K562 (cell line): ENCODE measurements around the gene DNAJB2. TPM values are rescaled to one million over a fixed set of nuclear protein-coding genes. Genes with fewer than 3 reads are reported as not detected.

Experiments
- ZBTB40 ChIP-seq, 2 experiments: fragments of 450-650 bp in 1 of 2; sonication (generic) in 1 of 2; formaldehyde crosslinking in 1 of 2; IDR thresholded peaks; 2 replicates each; pipeline versions ENCODE4 v1.7.1 to v1.9.0; 2016 to 2022; ENCODE audit warnings: inconsistent platforms in 1 of 2, mild to moderate bottlenecking in 1 of 2, missing genetic modification reagents in 1 of 2
- ZNF407 ChIP-seq: fragments of 450-650 bp; IDR thresholded peaks from 2 replicates; pipeline ENCODE4 v1.6.1; 2016; ENCODE audit warnings: low read depth
- polyA plus RNA-seq, 8 experiments: library from polyadenylated mRNA; depleted of rRNA in 4 of 8; stranded (reverse) in 5 of 8; unstranded in 3 of 8; fragments of >200 nt; fragmentation: Nextera tagmentation in 2 of 8; fragmentation: Illumina TruSeq in 1 of 8; extraction: Ambion mirVana in 2 of 8; extraction: Trizol in 1 of 8; gene quantifications; 2 replicates each; pipeline versions ENCODE4 v1.2.1 to v1.2.3, GENCODE V29; 2011 to 2014; ENCODE audit warnings: inconsistent platforms in 1 of 8, missing spikeins in 1 of 8
- total RNA-seq, 7 experiments: library from RNA; depleted of rRNA in 6 of 7; stranded (reverse); fragments of >200 nt in 6 of 7; fragmentation: Illumina TruSeq in 2 of 7; extraction: Trizol in 2 of 7; gene quantifications; 2 replicates each; pipeline versions ENCODE4 v1.2.1 to v1.2.3, GENCODE V29; 2011 to 2021; ENCODE audit warnings: low replicate concordance in 1 of 7

The DNAJB2 gene
- total and polyA plus RNA-seq, 9 of the 15 experiments (the other 6 are each of a cell fraction or from before 2014, with no cell fraction given) = 0.08 to 3.0 (median 2.2) TPM; not detected in 1

- TF ChIP-seq ZNF407 = no peak
- TF ChIP-seq ZBTB40 (IDR thresholded peaks at IDR 0.05) = peak; percentile 58
- no peak for TF ChIP-seq ZBTB40 (CRISPR knock-in tag; IDR thresholded peaks at IDR 0.05)
Observed at GRCh38 chr2:219289537-219290361, 10.6 kb downstream of the DNAJB2 start (continued).
